HK-2 (cell line): Measurements from ENCODE around the gene RPS28.
"Not testable (repeated sequence)": the region's sequence is repeated elsewhere in the genome, so short reads cannot be mapped to it uniquely, and the experiment has no call there.

ENCODE experiments used
- DNase-seq: peaks from one replicate; pipeline ENCODE4 v3.0.0-alpha.2; 2018; ENCODE audit not compliant: unreplicated experiment

The RPS28 gene

DNA sequence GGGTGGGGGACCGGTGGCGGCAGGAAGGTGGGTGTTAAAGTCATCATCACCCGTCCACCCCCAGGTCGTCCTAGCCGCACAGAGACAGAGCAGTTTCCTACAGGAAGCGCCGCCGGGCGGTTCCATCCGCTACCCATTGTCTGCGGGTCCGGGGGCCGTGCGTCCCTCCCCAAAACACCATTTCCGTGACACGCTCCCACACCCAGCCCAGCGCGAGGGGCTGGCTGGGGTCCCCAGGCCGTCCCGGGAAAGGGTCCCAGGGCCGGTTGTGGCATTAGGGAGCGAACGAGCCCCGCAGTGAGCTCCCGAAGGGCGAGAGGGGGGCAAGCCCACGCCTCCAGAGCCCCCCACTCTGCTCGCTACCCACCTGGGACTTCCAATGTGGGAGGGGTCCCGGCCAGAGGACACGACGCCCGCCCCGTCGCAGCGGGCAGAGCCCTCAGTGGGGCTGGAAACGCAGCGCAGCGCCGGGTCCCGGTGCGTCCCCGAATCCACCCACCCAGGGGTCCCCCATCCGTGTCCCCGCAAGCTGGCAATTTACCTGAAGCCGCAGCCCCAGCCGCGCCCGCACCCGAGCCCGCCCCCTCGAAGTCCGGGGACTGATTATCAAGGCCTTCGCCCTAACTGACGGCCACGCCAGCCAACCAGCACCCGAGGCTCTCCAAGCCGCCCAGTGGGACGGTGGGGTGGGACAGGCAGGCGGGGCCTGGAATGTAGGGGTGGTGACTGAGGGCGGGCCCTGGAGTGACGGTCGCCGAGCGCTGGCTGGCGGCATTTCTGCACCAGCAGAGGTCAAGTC lies 21.6 kb downstream of the RPS28 start, which contains the start of gene KANK3:
TSS of gene KANK3 (minus strand) at position 579 of the 799 bp plus-strand sequence. CDS start 5,434 bp downstream, outside the sequence.
- peak; percentile 94 for DNase-seq

GRCh38 chr19:8343483-8343844 lies 22.2 kb downstream of the RPS28 start:
- DNase-seq, result no peak

- DNase-seq, result not testable (repeated sequence)
Observed at GRCh38 chr19:8349629-8350372, 28.5 kb downstream of the RPS28 start.

DNA sequence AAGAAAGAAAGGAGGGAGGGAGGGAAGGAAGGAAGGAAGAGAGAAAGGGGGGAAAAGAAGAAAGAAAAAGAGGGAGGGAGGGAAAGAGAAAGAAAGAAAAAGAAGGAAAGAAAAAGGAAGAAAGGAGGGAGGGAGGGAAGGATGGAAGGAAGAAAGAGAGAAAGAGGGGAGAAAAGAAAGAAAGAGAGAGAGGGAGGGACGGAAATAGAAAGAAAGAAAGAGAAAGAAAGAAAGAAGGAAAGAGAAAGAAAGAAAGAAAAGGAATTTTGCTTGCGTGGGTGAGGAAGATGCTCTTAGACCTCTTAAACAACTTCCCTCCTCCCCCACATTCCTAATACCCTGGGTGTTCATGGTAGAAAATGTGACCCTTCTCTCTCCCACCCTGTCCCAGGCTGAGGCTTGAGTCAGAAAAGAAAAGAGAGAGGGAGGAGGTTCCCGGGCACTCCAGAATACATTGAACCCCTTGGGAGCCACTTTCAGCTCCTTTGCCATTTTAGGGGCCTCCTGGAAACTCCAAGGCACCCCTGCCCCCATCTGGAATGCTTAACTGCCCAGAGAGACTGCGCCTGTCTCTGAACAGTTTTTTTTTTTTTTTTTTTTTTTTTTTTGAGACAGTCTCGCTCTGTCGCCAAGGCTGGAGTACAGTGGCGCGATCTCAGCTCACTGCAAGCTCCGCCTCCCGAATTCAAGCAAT lies 31.0 kb downstream of the RPS28 start:
- no peak for DNase-seq

DNA sequence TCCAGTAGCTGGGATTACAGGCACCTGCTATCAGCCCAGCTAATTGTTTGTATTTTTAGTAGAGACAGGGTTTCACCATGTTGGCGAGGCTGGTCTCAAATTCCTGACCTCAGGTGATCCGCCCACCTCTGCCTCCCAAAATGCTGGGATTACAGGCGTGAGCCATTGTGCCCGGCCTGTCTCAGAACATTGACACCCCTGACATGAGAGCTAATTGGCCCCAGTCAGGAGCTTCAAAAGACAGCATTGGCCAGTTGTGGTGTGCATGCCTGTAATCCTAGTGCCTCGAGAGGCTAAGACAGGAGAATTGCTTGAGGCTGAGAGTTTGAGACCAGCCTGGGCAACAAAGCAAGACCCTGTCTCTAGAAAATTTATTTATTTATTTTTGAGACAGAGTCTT lies 31.5 kb downstream of the RPS28 start:
- not testable (repeated sequence) for DNase-seq

DNA sequence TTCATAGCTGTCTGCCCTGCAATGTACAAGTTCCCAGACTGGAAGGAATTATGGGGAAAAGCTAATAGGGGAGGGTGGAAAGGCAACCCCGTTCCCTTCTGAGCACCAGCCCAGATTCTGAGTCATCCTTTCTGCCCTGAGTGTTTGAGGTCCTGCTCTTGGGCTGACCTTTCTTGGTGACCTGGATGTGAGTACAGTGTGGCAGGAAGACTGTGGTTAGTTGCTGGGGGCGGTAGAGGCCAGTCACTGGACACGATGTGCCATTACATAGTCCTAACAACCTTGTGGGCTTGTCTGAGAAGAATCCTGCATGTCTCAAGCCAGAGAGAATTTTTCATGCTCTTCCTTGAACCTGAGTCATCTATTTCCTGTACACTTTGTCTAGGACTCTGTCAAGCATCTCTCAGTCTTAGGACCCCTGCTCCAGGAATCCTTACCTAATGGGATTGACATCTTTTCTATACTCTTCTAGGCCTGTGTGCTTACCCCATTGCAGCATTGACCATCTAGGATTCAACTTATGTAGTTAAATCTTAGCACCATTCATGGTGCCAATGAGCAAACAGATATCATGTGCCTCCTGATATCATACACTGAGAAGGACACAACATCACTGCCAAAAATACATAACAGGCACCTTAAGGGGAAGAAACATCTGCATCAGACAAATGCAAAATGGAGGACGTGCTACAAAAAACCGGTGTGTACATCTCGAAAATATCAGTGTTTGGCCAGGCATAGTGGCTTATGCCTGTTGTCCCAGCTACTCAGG lies 34.5 kb downstream of the RPS28 start:
- DNase-seq, result peak; percentile 91

DNA sequence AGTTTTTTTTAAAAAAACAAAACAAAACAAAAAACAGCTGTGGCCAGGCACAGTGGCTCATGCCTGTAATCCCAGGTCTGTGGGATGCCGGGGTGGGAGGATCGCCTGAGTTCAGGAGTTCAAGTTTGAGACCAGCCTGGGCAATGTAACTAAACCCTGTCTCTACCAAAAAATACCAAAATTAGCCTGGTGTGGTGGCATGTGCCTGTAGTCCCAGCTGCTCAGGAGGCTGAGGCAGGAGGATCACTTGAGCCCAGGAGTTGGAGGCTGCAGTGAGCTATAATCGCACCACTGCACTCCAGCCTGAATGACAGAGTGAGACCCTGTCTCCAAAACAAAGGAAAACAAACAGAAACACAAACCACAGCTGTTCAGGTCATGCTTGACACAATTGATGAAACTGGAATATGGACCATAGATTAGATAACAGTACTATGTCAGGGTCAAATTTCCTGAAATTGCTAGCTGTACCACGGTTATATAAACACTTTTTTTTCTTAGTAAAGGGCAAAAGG lies 35.8 kb downstream of the RPS28 start:
- DNase-seq, result no peak

GRCh38 chr19:8358948-8359347 lies 37.7 kb downstream of the RPS28 start:
- DNase-seq, result no peak

DNA sequence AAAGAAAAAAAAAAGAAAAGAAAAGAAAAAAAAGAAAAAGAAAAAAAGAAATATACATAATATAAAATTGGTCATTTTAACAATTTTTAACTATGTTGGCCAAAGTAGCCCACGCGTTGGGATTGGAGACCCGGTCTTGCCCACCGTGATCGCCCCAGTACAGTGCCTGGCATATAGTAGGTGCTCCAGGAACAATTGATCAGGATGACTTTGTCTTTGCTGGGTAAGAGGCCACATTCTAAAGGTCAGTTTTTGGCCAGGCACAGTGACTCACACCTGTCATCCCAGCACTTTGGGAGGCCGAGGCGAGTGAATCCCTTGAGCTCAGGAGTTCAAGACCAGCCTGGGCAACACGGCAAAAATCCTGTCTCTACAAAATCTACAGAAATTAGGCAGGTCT lies 38.9 kb downstream of the RPS28 start:
- DNase-seq, result no peak

GRCh38 chr19:8361921-8362793 lies 40.9 kb downstream of the RPS28 start:
- DNase-seq, result peak; percentile 95

DNA sequence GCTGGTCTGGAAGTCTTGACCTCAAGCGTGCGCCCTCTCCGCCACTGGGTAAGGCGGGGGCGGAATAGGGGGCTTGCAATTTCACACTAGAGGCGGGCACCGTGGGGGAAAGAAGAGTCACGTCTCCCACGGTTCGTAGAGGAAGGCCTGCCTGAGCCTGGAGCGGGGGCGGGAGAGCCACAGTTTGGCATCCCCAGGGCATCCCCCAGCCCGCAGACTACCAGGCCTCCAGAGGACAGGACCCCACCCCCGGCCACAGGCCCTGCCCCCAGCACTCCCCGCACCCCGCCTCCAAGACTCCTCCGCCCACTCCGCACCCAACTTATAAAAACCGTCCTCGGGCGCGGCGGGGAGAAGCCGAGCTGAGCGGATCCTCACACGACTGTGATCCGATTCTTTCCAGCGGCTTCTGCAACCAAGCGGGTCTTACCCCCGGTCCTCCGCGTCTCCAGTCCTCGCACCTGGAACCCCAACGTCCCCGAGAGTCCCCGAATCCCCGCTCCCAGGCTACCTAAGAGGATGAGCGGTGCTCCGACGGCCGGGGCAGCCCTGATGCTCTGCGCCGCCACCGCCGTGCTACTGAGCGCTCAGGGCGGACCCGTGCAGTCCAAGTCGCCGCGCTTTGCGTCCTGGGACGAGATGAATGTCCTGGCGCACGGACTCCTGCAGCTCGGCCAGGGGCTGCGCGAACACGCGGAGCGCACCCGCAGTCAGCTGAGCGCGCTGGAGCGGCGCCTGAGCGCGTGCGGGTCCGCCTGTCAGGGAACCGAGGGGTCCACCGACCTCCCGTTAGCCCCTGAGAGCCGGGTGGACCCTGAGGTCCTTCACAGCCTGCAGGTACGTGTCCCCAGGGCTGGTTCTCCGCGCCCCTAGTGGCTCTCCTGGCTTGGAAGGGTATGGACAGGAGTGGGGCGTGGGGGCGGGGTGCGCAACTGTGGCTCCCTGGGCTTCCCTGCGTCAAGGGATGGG lies 42.8 kb downstream of the RPS28 start, which contains the start of gene ANGPTL4:
TSS of gene ANGPTL4 (plus strand) at position 353 of the 969 bp plus-strand sequence. CDS start at position 520, 167 bp downstream.
- DNase-seq, result peak; percentile 84

- no peak for DNase-seq
Observed at GRCh38 chr19:8366121-8366581, 44.9 kb downstream of the RPS28 start.

DNA sequence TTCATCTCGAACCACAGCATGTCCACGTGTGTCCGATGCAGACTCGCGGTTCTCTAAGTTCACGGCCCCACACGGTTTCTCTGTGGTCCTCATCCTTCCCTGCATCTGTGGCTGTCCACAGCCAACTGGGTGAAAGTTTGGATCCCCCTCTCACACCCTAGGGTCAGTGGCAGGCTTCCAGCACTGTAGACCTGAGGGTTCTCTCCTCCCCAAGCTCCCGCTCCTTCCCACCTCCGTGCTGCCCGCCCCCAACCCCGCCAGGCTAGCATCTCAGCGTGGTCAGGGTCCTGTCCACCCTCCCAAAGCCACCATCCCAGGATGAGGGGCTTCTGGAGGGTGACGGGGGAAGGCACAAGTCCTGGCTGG lies 45.6 kb downstream of the RPS28 start:
- DNase-seq, result no peak

DNA sequence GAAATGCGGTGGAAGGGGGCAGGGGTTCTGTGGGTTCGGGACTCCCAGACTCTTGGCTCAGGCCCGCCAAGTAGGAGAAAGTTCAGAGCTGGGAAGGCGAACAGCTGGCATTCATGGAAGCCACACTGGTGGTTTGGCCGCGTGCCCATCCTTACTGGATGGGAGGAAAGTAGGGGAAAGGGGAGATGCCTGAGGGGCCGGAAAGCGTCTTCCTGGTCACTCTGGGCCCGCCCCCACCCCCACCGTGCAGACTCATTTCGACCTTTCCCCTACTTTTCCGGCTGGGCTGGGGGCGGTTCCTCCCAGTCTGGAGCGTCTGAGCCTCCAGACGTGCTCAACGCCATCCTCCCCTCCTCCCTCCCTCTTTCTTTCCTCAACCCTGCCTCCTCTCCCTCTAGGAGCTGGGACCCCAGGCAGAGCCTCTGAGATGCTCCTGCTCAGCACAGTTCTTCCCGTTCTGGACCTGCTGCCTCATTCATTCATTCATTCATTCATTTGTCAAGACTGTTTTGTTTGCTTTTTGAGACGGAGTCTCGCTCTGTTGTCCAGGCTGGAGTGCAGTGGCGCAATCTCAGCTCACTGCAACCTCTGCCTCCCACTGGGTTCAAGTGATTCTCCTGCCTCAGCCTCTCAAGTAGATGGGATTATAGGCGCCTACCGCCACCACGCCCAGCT lies 46.2 kb downstream of the RPS28 start:
- peak; percentile 97 for DNase-seq

DNA sequence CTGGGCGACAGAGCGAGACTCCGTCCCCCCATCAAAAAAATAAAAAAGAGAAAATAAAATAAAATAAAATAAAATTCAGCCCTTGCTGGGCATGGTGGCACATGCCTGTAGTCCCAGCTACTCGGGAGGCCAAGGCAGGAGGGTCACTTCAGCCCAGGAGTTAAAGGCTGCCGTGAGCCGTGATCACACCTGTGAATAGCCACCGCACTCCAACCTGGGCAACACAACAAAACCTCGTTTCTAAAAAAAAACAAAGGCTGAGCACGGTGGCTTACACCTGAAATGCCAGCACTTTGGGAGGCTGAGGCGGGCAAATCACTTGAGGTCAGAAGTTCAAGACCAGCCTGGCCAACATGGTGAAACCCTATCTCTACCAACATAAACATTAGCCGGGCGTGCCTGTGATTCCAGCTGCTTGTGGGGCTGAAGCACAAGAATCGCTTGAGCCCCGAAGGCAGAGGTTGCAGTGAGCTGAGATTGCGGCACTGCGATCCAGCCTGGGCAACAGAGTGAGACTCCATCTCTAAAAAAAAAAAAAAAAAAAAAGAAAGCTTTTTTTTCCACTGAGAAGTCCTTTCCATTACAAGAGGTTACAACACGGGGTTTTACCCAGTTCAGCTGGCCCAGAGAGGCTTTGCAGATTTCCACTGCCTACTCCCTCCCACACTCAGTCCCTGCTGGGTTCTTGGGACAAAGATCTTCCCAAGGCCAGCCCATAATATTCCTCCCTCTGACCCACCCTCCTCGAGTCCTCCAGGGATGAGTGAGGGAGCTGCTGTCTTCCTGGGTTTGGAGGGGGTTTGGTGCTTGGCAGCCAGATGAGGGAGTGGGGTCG lies 49.1 kb downstream of the RPS28 start:
- DNase-seq, result no peak

DNA sequence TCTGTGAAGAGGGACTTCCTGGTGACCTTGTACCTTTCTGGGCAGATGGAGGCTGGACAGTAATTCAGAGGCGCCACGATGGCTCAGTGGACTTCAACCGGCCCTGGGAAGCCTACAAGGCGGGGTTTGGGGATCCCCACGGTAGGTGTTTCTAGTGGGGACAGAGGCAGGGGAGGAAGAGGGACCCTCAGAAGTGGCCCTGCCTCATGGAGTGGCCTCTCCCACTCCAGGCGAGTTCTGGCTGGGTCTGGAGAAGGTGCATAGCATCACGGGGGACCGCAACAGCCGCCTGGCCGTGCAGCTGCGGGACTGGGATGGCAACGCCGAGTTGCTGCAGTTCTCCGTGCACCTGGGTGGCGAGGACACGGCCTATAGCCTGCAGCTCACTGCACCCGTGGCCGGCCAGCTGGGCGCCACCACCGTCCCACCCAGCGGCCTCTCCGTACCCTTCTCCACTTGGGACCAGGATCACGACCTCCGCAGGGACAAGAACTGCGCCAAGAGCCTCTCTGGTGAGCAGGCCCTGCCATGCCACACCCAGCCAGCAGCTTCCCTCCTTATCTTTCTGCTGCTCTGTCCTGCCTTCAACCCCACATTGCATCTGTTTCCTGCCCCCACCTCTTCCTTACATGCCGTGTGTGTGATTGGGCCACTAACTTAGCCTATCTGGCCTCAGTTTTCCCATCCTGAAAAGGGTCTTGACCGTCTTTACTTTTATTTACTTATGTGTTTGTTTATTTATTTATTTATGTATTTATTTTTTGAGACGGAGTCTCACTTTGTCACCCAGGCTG lies 49.9 kb downstream of the RPS28 start:
- DNase-seq, result no peak
